Measurements from ENCODE around the gene GRM8.

- TF ChIP-seq CTCF (IDR thresholded peaks at IDR 0.05; ENCODE audit: low read length) (no peak), EZH2 (IDR thresholded peaks at IDR 0.05; ENCODE audit: borderline replicate concordance, low read length) (no peak)
These were observed 315.6 kb downstream of the GRM8 start for GRCh38 chr7:126937171-126937570.
